Stomach smooth muscle (tissue), 2 donors: Measurements from ENCODE around the gene RNF14.

Experiments used
- H3K27ac ChIP-seq: one replicate; pipeline ENCODE4 v1.7.0; 2013; ENCODE audit warnings: mild to moderate bottlenecking, low read length, inconsistent platforms
- H3K27me3 ChIP-seq, 2 donors: one replicate each; pipeline ENCODE4 v1.7.0; 2013; ENCODE audit warnings: low read length in 2 of 2; ENCODE audit not compliant: insufficient read depth in 2 of 2, control insufficient read depth in 1 of 2
- H3K36me3 ChIP-seq, 2 donors: one replicate each; pipeline ENCODE4 v1.7.0; 2013; ENCODE audit warnings: low read length in 2 of 2; ENCODE audit not compliant: control insufficient read depth in 2 of 2, insufficient read depth in 2 of 2
- H3K4me1 ChIP-seq: one replicate; pipeline ENCODE4 v1.7.0; 2013; ENCODE audit warnings: low read length; ENCODE audit not compliant: control insufficient read depth, insufficient read depth
- H3K4me3 ChIP-seq, 2 donors: one replicate each; pipeline ENCODE4 v1.7.0; 2013; ENCODE audit warnings: low read length in 2 of 2
- H3K9ac ChIP-seq, 2 donors: one replicate each; pipeline ENCODE4 v1.7.0; 2013; ENCODE audit warnings: low read length in 2 of 2, mild to moderate bottlenecking in 1 of 2
- H3K9me3 ChIP-seq, 2 donors: one replicate each; pipeline ENCODE4 v1.7.0; 2013; ENCODE audit warnings: low read length in 2 of 2; ENCODE audit not compliant: control insufficient read depth in 2 of 2
- donor health status: healthy.
- donor health status: Pancreatic carcinoma.

The RNF14 gene

GRCh38 chr5:142006363-142007236 is 37.7 kb downstream of the RNF14 start:
- Histone ChIP-seq H3K4me1 (no peaks in the 10 kb centered on the region), H3K36me3 (peaks cover 42 to 43% of the 10 kb centered on the region in 2 donors), H3K9me3 (no peaks in the 10 kb centered on the region), H3K9ac (no peak overlapping the region), H3K27ac (no peak overlapping the region), H3K27me3 (no peaks in the 10 kb centered on the region), H3K4me3 (no peak overlapping the region)

GRCh38 chr5:142007237-142007544 is 38.3 kb downstream of the RNF14 start:
- Histone ChIP-seq H3K9me3 (no peaks in the 10 kb centered on the region), H3K27ac (no peak overlapping the region), H3K27me3 (no peaks in the 10 kb centered on the region), H3K9ac (no peak overlapping the region), H3K4me1 (peaks cover 4% of the 10 kb centered on the region), H3K4me3 (no peak overlapping the region), H3K36me3 (peaks cover 37 to 42% of the 10 kb centered on the region in 2 donors)

GRCh38 chr5:142008813-142009212 is 39.9 kb downstream of the RNF14 start:
- H3K9me3 ChIP-seq, result no peaks in the 10 kb centered on the region
- no peaks in the 10 kb centered on the region for H3K27me3 ChIP-seq
- no peak overlapping the region for H3K4me3 ChIP-seq
- H3K4me1 ChIP-seq, result peaks cover 10% of the 10 kb centered on the region
- no peak overlapping the region for H3K27ac ChIP-seq
- no peak overlapping the region for H3K9ac ChIP-seq
- H3K36me3 ChIP-seq, result peaks cover 26 to 32% of the 10 kb centered on the region in 2 donors

- Histone ChIP-seq H3K4me1 (peaks cover 11% of the 10 kb centered on the region), H3K36me3 (peaks cover 22 to 26% of the 10 kb centered on the region in 2 donors), H3K27ac (no peak overlapping the region), H3K4me3 (no peak overlapping the region), H3K9me3 (no peaks in the 10 kb centered on the region), H3K27me3 (no peaks in the 10 kb centered on the region), H3K9ac (no peak overlapping the region)
Observed at GRCh38 chr5:142009886-142010285, 41.0 kb downstream of the RNF14 start.

DNA sequence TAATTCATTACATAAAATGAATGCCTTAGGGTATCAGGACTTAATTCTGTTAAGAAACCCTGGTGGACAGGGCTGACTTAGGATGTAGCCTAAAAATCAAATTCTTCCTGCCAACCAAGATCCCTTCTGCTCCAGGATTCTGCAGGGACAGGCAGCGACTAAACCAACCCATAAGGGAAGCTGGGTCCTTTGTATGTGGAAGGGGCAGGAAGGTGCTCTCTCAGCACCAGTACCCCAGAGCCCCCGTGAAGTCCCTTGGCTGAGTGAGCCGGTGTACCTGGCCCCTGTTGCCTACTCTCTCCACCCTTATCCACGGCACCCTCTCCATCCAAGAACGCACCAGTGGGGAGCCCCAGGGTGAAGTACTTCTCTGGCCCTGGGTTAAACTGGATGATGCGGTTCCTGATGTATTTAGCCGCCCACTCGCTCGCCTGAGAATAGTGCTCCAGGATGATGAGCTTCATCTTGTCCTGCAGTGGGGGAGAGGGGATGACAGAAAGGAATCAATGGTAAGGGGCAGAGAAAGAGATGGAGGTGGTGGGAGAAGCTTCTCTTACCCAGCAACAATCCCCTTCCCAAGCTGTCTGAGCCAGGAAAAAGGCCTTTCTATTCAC is 42.8 kb downstream of the RNF14 start:
- Histone ChIP-seq H3K27ac (peak overlapping the region; percentile 71), H3K4me1 (peaks cover 11% of the 10 kb centered on the region), H3K4me3 (peak overlapping the region; percentile 92), H3K9me3 (no peaks in the 10 kb centered on the region), H3K27me3 (no peaks in the 10 kb centered on the region), H3K36me3 (peaks cover 7 to 11% of the 10 kb centered on the region in 2 donors), H3K9ac (peak overlapping the region; percentile 87 to 95)

DNA sequence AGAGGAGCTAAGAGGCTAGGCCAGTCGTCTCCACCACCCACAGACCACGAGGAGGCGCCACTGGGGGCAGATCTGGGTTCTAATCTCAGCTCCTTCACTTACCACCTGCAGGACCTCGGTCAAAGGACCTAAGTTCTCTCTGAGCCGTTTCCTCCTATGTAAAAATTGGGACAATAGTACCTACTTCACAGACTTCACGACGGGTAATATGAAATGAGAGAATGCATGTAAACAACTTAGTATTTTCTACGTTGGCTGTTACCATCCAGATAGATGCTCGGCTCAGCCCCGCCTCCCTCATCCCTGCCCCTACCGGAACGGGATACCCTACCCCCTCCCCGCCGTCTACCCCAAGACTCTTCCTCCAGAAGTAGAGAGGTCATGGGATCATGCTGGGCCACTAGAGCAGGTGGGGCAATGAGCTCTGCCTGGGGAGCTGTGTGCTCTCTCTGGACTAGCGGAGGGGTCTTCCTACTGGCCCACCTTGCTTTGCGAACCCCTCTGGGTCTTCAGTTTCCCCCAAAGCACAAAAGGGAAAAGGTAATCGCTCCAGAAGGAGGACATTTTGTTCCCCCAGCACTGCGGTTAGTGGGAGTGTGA is 43.4 kb downstream of the RNF14 start:
- Histone ChIP-seq H3K9me3 (no peaks in the 10 kb centered on the region), H3K27ac (peak overlapping the region; percentile 71), H3K27me3 (no peaks in the 10 kb centered on the region), H3K4me3 (peak overlapping the region; percentile 92), H3K9ac (peak overlapping the region; percentile 87 to 95), H3K4me1 (peaks cover 11% of the 10 kb centered on the region), H3K36me3 (peaks cover 7 to 11% of the 10 kb centered on the region in 2 donors)

DNA sequence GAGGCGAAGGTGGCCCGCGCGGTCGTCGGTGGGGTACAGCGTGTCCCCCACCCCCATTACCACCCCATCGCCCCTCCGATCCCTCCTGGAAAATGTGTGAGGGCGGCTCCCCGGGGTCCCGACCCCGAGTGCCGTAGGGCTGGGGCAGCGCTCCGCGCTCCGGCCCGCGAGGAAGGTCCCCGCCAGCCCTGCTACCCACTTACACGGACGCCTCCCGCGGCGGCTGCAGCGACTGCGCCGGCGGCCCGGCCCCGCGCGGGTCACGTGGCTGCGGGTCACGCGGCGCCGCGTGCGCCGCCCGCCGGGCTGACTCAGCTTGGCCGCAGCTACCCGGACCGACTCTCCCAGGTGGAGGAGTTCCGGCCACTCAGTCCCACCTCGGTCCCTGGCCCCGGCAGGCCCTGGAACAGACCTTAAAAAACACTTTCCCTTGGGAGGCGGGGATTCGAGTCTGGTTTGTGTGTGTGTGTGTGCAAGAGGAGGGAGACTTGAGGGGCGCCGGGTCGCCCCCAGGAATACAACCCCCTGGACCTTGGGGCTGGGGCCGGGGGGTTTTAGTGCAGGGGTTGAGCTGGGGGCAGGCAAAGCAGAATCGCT is 44.0 kb downstream of the RNF14 start, which contains the start of gene GNPDA1:
GNPDA1 (minus strand) TSS at position 236 of the 597 bp plus-strand sequence. CDS start 992 bp downstream, outside the sequence.
- H3K9me3 ChIP-seq, result no peaks in the 10 kb centered on the region
- peak within 1 kb of the TSS; percentile 80 for H3K27ac ChIP-seq
- peaks cover 11% of the 10 kb centered on the region for H3K4me1 ChIP-seq
- no peaks in the 10 kb centered on the region for H3K27me3 ChIP-seq
- H3K4me3 ChIP-seq, result peak within 1 kb of the TSS; percentile 92
- H3K9ac ChIP-seq, result peak within 1 kb of the TSS; percentile 87 to 95
- H3K36me3 ChIP-seq, result peaks cover 3 to 7% of the 10 kb centered on the region in 2 donors

DNA sequence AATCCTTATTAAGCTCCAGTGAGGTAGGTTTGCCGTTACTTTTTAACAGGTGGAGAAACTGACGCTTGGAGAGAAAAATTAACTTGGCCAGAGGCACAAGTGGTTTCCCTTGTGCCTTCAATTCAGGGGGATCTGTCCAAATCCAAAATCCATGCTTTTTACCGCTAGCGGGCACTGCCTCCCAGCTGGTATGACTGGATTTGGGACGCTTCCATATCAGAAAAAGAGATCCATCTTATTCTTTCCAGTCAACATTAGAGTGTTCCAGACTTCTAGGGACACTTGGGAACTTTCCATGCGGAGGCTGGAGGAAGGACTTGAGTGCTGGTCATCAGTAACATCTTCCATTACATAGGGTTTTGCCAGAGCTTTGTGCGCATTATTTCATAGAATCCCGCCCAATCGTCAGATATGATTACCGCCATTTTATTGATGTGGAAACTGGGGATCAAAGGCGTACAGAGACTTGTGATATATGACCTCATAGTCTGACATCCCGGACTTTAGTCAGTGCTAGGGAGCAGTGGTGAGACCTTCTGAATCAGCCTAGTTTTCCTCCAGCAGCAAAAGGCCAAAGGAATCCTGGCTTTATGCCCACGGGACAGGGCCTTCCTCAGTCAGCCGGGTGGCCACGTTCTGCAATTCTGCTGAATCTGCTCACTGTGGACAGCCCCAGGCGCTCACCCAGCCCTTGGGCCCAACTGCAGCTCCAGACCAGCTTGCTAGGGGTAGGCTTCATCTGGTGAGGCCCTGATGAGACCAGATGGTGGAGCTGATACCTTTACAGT is 45.0 kb downstream of the RNF14 start:
- Histone ChIP-seq H3K9me3 (no peaks in the 10 kb centered on the region), H3K9ac (peak overlapping the region in 1 of 2 donors; percentile 7), H3K36me3 (peaks cover 0 to 5% of the 10 kb centered on the region in 2 donors), H3K4me1 (peaks cover 11% of the 10 kb centered on the region), H3K4me3 (peak overlapping the region in 1 of 2 donors; percentile 62), H3K27me3 (no peaks in the 10 kb centered on the region), H3K27ac (no peak overlapping the region)

GRCh38 chr5:142014911-142015584 is 46.1 kb downstream of the RNF14 start:
- Histone ChIP-seq H3K9me3 (no peaks in the 10 kb centered on the region), H3K27me3 (no peaks in the 10 kb centered on the region), H3K4me1 (peaks cover 11% of the 10 kb centered on the region), H3K36me3 (peaks cover 0 to 2% of the 10 kb centered on the region in 2 donors), H3K4me3 (no peak overlapping the region), H3K27ac (no peak overlapping the region), H3K9ac (no peak overlapping the region)
